B cell (primary cell): ENCODE data around the gene PAMR1.

Experiments used
- CTCF ChIP-seq: fragments of 200-600 bp; IDR thresholded peaks from one replicate; pipeline ENCODE4 v1.8.0; 2022; ENCODE audit warnings: antibody characterized with exemption, mild to moderate bottlenecking
- EZH2 ChIP-seq: IDR thresholded peaks from 2 replicates; pipeline ENCODE4 v1.6.1; 2012; ENCODE audit warnings: borderline replicate concordance, low read depth, mild to moderate bottlenecking, moderate library complexity, low read length; ENCODE audit not compliant: insufficient read depth, poor library complexity, severe bottlenecking

- no peak for TF ChIP-seq CTCF
- no peak for TF ChIP-seq EZH2
Observed at GRCh38 chr11:35415487-35415886, 109.9 kb downstream of the PAMR1 start.
